SK-N-SH treated with all-trans-retinoic acid at 6 μM for 48 hours (cell line): ENCODE data around the gene CYP1A1.

Experiments
- ATAC-seq: fragments of 200-7000 bp; cut with Tn5 transposase; 3 replicates; pipeline ENCODE4 v1.9.1; 2020; ENCODE audit warnings: mild to moderate bottlenecking, moderate library complexity
- ARNTL ChIP-seq: fragments of 450-650 bp; formaldehyde crosslinking; IDR thresholded peaks from 2 replicates; pipeline ENCODE4 v1.5.0; 2020; ENCODE audit warnings: low read depth, mild to moderate bottlenecking, moderate library complexity, borderline replicate concordance
- ISL1 ChIP-seq: fragments of 250-450 bp; sonication (Bioruptor Pico); IDR thresholded peaks from 2 replicates; pipeline ENCODE4 v2.1.2; 2022; ENCODE audit warnings: mild to moderate bottlenecking, moderate library complexity
- OSR1 ChIP-seq: fragments of 250-450 bp; sonication (Bioruptor Pico); IDR thresholded peaks from 2 replicates; pipeline ENCODE4 v1.8.0; 2022; ENCODE audit warnings: moderate library complexity, mild to moderate bottlenecking, inconsistent platforms
- POU6F1 ChIP-seq: fragments of 250-450 bp; sonication (Bioruptor Pico); IDR thresholded peaks from 2 replicates; pipeline ENCODE4 v1.8.0; 2021; ENCODE audit warnings: low read depth, mild to moderate bottlenecking, moderate library complexity, borderline replicate concordance
- SNAI2 ChIP-seq: fragments of 250-450 bp; sonication (Bioruptor Pico); IDR thresholded peaks from 2 replicates; pipeline ENCODE4 v1.5.0; 2020; ENCODE audit warnings: mild to moderate bottlenecking, moderate library complexity
- TCF4 ChIP-seq: fragments of 250-450 bp; sonication (Bioruptor Pico); IDR thresholded peaks from 2 replicates; pipeline ENCODE4 v1.8.0; 2021; ENCODE audit warnings: mild to moderate bottlenecking, moderate library complexity, borderline replicate concordance
- TOX ChIP-seq: fragments of 250-450 bp; sonication (Bioruptor Pico); IDR thresholded peaks from 2 replicates; pipeline ENCODE4 v1.8.0; 2021; ENCODE audit warnings: mild to moderate bottlenecking, moderate library complexity, borderline replicate concordance
- TSHZ2 ChIP-seq: fragments of 250-450 bp; sonication (Bioruptor Pico); IDR thresholded peaks from 2 replicates; pipeline ENCODE4 v1.5.0; 2020; ENCODE audit warnings: mild to moderate bottlenecking, moderate library complexity
- ZC3H10 ChIP-seq: fragments of 250-450 bp; sonication (Bioruptor Pico); IDR thresholded peaks from 2 replicates; pipeline ENCODE4 v1.5.1; 2021; ENCODE audit warnings: mild to moderate bottlenecking, moderate library complexity
- ZFP30 ChIP-seq: fragments of 450-650 bp; formaldehyde crosslinking; IDR thresholded peaks from 2 replicates; pipeline ENCODE4 v1.5.0; 2022; ENCODE audit warnings: mild to moderate bottlenecking, moderate library complexity
- TF ChIP-seq, protein P1 (sequence below): fragments of 250-450 bp; sonication (Bioruptor Pico); IDR thresholded peaks from 2 replicates; pipeline ENCODE4 v1.5.1; 2020; ENCODE audit warnings: low read depth, mild to moderate bottlenecking, moderate library complexity
- TF ChIP-seq, protein P2 (sequence below): fragments of 250-450 bp; sonication (Bioruptor Pico); IDR thresholded peaks from 2 replicates; pipeline ENCODE4 v1.5.1; 2021; ENCODE audit warnings: mild to moderate bottlenecking, moderate library complexity
- TF ChIP-seq, protein P3 (sequence below): fragments of 250-450 bp; sonication (Bioruptor Pico); IDR thresholded peaks from 2 replicates; pipeline ENCODE4 v1.8.0; 2020; ENCODE audit warnings: mild to moderate bottlenecking, moderate library complexity, borderline replicate concordance

The CYP1A1 gene

DNA sequence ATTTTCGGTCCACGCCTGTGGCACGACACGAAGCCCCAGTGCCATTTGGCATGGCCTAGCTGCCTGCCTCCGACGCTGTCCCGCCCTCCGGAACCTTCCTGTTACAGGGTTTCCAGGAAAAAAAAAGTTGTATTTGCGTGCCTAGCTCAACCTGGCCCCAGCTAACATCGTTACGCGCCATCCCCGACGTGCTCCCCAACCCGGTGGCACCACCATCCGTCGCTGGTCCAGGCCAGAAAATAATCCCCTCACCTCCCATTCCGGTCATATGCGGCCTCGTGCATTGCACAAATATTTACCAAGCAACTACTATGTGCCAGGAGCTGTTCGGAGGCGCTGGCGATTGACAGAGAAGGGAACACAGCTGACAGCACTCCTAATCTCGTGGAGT lies 1.4 kb upstream of the CYP1A1 start:
- no peak for ATAC-seq
- TF ChIP-seq POU6F1 (CRISPR knock-in tag) (no peak), TCF4 (CRISPR knock-in tag) (no peak), ZC3H10 (CRISPR knock-in tag) (no peak), ISL1 (CRISPR knock-in tag) (no peak), ZFP30 (CRISPR knock-in tag) (no peak), TOX (CRISPR knock-in tag) (no peak)
- TF ChIP-seq, protein P1, sequence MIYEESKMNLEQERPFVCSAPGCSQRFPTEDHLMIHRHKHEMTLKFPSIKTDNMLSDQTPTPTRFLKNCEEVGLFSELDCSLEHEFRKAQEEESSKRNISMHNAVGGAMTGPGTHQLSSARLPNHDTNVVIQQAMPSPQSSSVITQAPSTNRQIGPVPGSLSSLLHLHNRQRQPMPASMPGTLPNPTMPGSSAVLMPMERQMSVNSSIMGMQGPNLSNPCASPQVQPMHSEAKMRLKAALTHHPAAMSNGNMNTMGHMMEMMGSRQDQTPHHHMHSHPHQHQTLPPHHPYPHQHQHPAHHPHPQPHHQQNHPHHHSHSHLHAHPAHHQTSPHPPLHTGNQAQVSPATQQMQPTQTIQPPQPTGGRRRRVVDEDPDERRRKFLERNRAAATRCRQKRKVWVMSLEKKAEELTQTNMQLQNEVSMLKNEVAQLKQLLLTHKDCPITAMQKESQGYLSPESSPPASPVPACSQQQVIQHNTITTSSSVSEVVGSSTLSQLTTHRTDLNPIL (CRISPR knock-in tag), result no peak
- TF ChIP-seq, protein P2, sequence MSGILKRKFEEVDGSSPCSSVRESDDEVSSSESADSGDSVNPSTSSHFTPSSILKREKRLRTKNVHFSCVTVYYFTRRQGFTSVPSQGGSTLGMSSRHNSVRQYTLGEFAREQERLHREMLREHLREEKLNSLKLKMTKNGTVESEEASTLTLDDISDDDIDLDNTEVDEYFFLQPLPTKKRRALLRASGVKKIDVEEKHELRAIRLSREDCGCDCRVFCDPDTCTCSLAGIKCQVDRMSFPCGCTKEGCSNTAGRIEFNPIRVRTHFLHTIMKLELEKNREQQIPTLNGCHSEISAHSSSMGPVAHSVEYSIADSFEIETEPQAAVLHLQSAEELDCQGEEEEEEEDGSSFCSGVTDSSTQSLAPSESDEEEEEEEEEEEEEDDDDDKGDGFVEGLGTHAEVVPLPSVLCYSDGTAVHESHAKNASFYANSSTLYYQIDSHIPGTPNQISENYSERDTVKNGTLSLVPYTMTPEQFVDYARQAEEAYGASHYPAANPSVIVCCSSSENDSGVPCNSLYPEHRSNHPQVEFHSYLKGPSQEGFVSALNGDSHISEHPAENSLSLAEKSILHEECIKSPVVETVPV (CRISPR knock-in tag), result no peak
- TF ChIP-seq, protein P3, sequence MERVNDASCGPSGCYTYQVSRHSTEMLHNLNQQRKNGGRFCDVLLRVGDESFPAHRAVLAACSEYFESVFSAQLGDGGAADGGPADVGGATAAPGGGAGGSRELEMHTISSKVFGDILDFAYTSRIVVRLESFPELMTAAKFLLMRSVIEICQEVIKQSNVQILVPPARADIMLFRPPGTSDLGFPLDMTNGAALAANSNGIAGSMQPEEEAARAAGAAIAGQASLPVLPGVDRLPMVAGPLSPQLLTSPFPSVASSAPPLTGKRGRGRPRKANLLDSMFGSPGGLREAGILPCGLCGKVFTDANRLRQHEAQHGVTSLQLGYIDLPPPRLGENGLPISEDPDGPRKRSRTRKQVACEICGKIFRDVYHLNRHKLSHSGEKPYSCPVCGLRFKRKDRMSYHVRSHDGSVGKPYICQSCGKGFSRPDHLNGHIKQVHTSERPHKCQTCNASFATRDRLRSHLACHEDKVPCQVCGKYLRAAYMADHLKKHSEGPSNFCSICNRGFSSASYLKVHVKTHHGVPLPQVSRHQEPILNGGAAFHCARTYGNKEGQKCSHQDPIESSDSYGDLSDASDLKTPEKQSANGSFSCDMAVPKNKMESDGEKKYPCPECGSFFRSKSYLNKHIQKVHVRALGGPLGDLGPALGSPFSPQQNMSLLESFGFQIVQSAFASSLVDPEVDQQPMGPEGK (CRISPR knock-in tag), result no peak

GRCh38 chr15:74725845-74726773 lies 781 bp upstream of the CYP1A1 start:
- TF ChIP-seq, protein P2 (CRISPR knock-in tag), result no peak
- TF ChIP-seq SNAI2 (CRISPR knock-in tag) (no peak), ARNTL (CRISPR knock-in tag) (no peak), OSR1 (CRISPR knock-in tag) (no peak), TSHZ2 (no peak), TCF4 (CRISPR knock-in tag) (no peak)
- TF ChIP-seq, protein P3 (CRISPR knock-in tag), result peak; percentile 41; the same call in 1 of the 2 replicates
- TF ChIP-seq, all 23 proteins: peak for 1
- peak; percentile 73 for ATAC-seq
